NCI-H2171 treated with DMSO at 0.1 percent for 48 hours (cell line): ENCODE measurements around the gene GATA5.

Experiments
- DNase-seq: peaks from one replicate; lab custom pipeline; 2025; lab: John Stamatoyannopoulos, UW

The GATA5 gene

GRCh38 chr20:62487561-62488354 is 12.0 kb upstream of the GATA5 start:
- no peak for DNase-seq

DNA sequence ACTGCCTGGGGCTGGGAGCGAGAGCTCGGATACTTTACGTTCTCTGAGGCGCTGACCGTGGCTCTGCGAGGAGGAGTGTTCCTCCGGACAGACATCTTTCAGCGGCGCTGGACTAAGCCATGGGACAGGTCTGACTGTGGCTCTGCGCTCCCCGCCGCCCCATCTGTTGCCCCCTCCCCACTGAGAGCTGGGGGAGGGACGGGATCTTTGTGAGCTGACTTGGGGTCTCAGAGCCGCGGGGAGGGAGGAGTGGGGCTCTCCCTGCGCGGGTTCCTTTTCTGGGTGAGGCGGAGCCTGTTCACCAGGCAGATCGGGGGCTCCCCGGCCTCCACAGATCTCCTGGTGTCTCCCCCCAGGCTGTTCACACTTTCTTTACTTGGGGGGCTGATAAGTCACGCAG is 11.3 kb upstream of the GATA5 start:
- DNase-seq = no peak

DNA sequence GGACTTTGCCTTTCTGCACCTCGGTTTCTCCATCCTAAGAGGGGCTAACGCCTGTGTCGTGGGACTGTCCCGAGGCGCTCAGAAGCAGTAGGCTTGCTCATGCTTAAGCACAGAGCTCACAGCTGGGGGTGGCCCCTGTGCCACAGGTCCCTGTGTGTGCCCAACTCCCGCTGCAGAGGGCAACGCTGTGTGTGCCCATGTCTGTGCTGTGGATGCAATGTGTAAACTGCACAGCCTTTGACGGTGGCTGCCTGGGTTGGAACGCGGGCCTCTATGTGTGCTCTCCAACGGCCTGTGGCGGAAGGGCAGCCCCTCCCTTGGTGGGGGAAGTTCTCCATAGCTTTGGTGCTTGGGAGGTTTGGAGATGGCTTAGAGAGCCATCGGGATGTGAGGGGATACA is 10.7 kb upstream of the GATA5 start:
- no peak for DNase-seq

- DNase-seq = no peak
Measured at GRCh38 chr20:62485701-62486089, 9.9 kb upstream of the GATA5 start.

DNA sequence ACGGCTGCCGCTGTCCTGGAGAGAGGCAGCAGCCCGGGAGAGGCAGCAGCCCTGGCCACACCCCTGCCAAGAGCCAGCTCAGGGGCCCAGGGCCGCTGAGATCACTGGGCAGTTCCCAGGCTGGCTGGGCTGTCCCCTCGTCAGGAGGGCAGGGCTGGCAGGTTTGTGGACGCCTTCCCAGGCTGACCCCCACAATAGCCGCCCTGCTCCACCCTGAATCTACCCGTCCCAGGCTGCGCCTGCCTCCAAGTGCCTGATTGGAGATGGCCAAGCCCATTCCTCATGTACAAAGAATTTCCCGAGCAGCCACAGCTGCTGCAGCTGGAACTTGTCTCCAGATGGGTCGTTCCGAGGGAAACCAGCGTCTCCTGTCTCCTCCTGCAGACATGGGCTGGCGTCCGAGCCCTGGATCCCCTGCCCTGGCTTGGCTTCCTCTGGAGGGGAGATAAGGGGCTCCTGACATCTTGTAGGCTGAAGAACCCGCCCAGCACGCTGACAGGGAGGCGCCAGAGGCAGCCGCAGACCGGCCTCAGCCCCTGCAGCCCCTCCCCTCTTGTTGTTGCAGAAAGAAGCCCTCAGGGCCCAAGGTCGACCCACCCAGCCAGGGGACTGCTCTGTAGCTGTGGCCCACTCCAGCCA is 9.4 kb upstream of the GATA5 start:
- no peak for DNase-seq

DNA sequence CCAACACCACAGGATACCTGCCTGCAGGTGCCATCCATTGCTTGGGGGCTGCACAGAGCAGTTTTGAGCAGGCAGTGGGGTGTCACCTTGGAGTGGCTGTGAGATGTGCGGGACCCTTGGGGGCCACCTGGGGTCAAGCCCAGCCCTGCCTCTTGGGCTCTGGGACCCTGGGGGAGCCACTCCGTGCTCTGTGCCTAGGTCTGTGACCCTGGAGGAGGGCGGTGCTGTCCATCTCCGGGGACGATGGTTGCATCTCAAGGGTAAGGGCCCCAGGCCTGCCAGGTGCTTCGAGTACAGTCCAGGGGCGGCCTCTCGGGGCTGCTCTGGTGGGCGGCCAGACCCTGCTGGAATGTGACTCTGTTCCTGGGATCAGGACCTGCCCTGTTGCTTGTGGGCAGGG is 8.7 kb upstream of the GATA5 start:
- no peak for DNase-seq

DNA sequence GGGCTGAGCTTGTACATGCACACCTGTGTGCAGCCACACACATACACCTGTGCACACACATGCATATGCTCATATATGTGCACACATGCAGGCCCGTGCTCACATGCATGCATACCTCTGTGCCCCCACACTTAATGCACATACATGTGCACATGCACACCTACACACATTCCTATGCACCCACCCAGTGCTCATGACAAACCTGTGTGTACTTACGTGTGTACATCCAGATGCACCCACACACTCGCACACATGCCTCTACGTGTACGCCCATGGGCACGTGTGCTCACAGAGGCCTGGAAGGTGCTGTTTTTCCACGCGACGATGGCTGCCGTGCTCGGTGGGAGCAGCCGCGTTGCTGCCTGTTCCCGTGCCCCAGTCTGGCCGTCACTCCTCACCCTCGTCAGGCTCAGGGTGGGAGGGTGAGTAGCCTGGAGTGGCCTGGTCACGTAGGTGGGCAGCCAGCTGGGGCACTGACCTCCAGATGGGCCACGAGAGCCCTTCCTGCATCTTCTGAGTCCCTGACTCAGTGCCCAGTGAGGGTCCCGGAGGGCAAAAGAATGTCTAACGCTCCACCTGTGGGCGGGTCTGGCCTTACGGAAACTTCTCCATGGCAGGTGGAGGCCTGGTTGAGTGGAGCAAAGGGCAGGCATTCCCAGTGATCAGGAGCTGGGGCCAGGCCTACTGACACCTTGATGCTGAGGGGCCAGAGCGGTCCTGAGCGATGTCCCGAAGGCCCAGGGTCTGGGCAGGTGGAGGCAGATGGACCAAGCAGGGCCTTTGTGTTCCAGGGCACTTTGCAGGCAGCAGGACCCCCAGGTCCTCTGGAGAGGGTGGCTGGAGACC is 8.0 kb upstream of the GATA5 start:
- DNase-seq = no peak

DNA sequence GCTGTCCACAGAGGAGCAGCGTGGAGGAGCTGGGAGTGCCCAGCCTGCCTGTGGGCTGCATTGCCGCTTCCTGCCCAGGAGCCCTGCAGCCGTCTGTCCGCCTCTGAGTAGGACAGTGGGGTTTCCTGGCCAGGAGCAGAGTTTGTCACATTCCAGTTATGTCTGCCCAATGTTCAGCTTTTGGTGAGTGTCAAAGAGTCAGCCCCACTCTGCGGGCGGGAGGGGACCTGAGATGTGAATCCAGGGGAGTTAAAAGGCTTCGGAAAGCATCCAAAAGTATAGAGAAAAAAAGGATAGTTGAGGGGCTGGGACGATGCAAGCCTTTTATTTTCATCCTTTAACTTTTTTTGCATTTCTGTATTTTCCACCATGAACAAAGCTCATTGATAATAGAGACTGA is 7.2 kb upstream of the GATA5 start:
- no peak for DNase-seq

- DNase-seq = no peak
Measured at GRCh38 chr20:62482146-62482809, 6.5 kb upstream of the GATA5 start.

DNA sequence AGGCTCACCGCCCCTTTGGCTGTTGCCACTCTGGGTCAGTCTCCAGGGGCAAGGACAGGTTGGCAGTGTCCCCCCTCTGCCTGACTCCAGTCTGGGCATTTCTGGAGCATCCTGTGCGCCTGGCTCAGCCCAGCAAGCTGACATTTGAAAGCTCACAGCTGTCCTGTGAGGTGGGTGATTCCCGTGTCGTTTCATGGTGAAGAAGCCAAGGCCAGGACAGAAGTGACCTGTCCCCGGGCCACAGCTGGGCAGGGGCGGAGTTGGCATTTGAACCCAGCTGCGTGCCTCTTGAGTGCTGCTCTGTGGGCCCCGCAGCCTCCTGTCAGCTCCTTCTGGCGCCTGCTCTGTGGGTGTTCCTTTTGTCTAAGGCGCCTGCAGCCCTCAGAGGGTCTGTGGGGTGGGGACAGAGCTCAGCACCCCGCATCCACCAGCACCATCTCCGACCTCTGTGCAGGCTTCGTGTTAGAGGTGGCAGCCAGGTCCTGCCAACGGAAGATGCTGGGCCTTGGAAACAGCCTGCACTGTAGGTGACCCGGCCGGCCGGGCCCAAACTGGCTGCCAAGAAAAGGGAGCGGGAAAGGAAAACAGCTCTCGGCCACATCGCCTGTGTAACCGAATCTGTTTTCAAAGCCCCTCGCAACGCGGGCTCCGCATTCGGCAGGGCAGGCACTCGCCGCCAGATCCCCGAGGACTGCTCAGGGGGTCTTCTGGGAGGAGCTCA is 5.8 kb upstream of the GATA5 start:
- no peak for DNase-seq

GRCh38 chr20:62480318-62480717 is 4.5 kb upstream of the GATA5 start:
- no peak for DNase-seq

DNA sequence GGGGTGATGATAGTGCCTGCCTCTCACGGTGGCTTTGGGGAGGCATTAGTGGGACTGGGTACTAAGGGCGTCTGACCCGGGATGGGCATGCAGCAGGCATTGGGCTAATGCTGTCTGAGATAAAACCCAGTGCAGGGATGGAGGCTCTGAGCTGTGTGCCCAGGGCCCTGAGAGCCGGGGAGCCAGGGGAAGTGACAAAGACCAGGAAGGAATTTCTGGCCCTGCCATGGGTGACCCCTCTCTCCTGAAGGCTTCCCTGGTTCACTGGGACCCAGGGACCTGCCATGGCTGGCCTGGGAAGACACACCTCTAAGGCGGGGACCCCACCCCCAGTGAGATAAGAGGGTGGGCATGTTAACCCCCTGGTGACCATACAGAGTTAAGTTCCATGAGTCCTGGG is 3.9 kb upstream of the GATA5 start:
- DNase-seq = no peak

DNA sequence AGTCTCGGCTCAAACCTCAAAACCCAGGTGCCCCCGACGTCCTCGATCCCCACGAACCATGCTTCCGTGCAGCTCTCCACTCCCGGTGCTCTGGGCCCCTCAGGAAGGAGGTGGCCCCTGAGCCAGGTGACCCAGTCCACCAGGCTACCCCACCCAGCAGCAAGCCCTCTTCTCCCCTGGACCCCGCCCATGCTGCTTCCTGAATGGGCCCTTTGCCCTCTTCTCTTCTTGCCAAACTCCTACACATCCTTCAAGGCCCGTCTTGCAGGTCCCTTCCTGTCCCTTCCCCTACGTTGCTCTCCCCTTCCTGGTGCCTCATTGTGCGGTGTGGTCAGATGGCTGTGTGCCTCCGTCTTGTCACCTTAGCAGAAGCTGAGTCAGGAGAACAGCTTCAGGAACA is 3.4 kb upstream of the GATA5 start:
- DNase-seq = no peak

DNA sequence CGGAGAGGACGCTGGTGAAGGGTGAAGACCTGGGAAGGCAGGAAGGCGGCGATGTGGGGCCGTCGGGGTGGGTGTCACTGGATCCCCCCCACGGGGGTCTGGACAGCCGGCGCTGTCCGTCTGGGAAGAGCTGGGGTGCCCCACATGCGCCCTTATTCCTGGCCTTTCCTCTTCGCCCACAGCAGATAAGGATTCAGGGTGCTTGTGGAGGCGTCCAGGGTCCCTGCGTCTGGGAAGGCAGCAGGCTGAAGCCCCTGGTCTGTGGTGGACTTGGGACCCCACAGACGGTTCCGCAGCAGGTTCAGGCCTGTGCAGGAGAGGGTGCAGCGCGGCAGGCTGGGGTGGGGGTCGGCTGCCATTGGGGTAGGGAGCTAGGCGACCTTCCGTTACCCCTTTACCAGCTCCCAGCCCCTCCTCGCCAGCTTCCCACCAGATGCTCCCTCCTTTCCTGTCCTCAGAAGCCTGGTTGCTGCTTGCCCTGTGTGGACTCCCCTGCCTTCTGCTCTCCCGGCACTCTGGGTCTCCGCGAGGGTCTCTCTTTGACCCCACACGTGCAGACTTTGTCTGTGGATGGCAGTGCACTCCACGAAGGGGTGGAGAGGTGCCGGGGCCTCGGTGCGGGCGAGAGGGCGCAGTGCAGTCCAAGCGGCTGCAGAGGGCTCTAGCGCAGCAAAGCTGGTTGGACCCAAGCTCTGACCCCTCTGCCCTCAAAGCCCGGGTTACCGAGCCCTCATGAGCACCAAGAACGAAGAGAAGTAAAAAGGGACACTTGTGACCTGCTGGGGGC is 2.1 kb upstream of the GATA5 start:
- no peak for DNase-seq

DNA sequence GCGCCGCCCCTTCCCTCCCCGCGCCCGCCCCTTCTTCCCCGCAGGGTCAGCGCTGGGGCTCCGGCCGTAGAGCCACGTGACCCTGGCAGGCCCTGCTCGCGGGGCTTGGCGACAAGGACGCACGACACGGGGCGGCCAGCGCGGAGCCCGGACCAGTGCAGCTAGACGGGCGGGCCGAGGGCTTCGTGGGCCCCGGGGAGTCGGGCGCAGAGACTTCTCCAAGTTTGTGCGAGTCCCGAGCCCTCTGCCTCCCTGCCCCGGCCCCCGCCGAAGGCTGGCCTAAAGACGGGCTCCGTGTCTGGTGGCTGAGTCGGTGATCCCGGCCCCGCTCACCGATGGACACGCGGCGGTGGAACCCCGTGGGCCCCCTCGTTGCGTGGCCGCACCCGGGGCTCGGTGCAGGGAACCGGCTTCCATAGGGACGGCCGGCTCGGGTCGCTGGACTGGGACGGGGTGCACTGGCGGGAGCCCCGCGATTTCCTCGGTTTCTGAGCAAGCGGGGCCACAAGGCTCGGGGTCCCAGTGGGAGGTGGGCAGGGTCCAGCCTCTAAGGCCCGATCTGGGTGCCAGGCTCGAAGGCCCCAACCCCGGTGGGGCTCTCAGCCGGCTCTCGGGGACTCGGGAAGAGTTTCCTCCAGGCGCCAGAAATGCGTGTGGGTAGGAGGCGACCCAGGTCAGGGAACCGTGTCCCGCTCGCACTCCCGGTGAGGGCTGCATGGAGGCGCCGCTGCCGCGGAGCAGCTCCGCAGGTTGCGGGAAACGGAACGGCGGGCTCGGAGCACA is 452 bp upstream of the GATA5 start:
- no peak for DNase-seq

DNA sequence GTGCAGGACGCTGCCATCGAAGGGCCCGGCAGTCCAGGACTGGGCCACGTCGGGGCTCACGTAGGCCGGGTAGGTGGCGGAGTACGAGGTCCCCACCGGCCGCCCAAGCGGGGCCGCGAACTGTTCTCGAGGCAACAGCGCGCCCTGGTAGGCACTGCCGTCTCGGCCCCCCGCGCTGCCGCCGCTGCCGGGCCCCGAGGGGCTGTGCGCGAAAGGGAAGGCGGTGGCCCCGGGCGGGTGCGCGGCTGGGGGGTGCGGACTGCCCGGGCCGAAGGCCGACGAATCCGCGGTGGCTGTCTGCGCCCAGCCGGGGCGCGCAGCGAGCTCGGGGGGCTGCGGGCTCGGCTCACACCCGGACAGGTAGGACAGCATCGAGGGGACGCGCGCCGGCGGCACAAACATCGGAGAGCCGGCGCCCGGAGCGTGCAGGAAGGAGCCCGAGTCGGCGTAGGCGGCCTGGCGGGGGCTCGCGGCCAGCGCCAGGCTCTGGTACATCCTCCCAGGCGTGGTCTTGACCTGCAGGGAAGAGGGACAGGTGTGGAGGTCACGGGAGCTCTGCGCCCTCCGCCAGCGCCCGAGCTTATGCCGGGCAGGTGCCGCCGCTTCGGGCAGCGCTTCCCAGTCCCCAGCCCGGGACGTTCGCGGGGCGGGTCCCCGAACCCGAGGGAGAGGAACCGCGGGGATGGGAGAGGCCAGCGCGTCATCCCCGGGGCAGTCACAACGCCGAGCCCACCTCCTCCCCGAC is 596 bp downstream of the GATA5 start:
- DNase-seq = no peak

DNA sequence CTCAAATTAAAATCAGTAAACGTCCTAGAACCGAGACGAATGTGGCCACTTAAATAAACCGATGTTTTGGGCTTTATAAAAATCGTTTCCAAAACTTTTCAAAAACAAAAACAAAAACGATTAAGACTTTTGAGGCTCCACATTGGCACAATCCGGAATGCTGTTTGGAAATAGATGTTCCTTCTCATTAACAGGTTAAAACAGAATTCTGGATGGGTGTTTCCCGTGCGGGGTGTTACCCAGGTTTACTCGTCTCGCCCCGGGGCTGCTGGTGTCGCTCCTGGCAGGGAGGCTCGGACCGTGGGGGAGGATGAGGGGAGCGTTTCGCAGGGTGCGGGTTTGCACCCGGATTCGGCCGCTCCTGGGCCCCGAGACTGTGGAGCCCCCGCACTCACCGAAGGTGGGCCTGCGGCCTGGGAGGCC is 1.2 kb downstream of the GATA5 start:
- DNase-seq = no peak

- no peak for DNase-seq
Measured at GRCh38 chr20:62473717-62474603, 1.8 kb downstream of the GATA5 start.
